Neural cell (in vitro differentiated cells): Measurements from ENCODE around the gene FUT7. TPM values are rescaled to one million over a fixed set of nuclear protein-coding genes. Genes with fewer than 3 reads are reported as not detected.

Source experiments
- H2AFZ ChIP-seq: fragments of 200-600, 300-800 bp; sonication (generic), shearing (Covaris generic); 2 replicates; pipeline ENCODE4 v1.6.0; 2014; ENCODE audit warnings: low read depth, mild to moderate bottlenecking, antibody characterized with exemption, low read length, moderate library complexity
- H3F3A ChIP-seq: fragments of 200-600 bp; shearing (Covaris generic); 2 replicates; pipeline ENCODE4 v1.6.1; 2016; ENCODE audit warnings: mild to moderate bottlenecking, moderate library complexity, mixed read lengths, antibody characterized with exemption, low read length; ENCODE audit not compliant: insufficient read depth, poor library complexity, severe bottlenecking
- H3K27ac ChIP-seq: fragments of 200-600, 300-800 bp; sonication (generic), shearing (Covaris generic); 2 replicates; pipeline ENCODE4 v1.5.1; 2014; ENCODE audit warnings: mild to moderate bottlenecking, low read length, moderate library complexity
- H3K27me3 ChIP-seq: fragments of 300-800, 200-600 bp; sonication (generic), shearing (Covaris generic); 2 replicates; pipeline ENCODE4 v1.6.0; 2014; ENCODE audit warnings: mild to moderate bottlenecking, low read depth, low read length, moderate library complexity; ENCODE audit not compliant: insufficient read depth
- H3K36me3 ChIP-seq: fragments of 300-800, 200-600 bp; sonication (generic), shearing (Covaris generic); 2 replicates; pipeline ENCODE4 v1.5.1; 2014; ENCODE audit warnings: mild to moderate bottlenecking, antibody characterized with exemption, low read length, moderate library complexity; ENCODE audit not compliant: insufficient read depth
- H3K4me2 ChIP-seq: fragments of 300-800, 200-600 bp; sonication (generic), shearing (Covaris generic); 2 replicates; pipeline ENCODE4 v1.6.0; 2014; ENCODE audit warnings: mild to moderate bottlenecking, low read length
- H3K4me3 ChIP-seq: fragments of 300-800, 200-600 bp; sonication (generic), shearing (Covaris generic); 2 replicates; pipeline ENCODE4 v1.5.1; 2014; ENCODE audit warnings: mild to moderate bottlenecking, low read length, moderate library complexity
- H3K79me2 ChIP-seq: fragments of 200-600 bp; shearing (Covaris generic); replicated peaks from 2 replicates; pipeline ENCODE4 v1.6.0; 2014; ENCODE audit warnings: mild to moderate bottlenecking, low read length, moderate library complexity; ENCODE audit not compliant: insufficient read depth
- H3K9ac ChIP-seq: fragments of 300-800, 200-600 bp; sonication (generic), shearing (Covaris generic); 2 replicates; pipeline ENCODE4 v1.6.1; 2016; ENCODE audit warnings: mild to moderate bottlenecking, low read length, mixed read lengths
- H3K9me2 ChIP-seq: fragments of 200-600 bp; shearing (Covaris generic); 2 replicates; pipeline ENCODE4 v1.6.1; 2016; ENCODE audit warnings: mild to moderate bottlenecking, low read length, mixed read lengths; ENCODE audit not compliant: insufficient read depth
- H3K9me3 ChIP-seq: fragments of 200-600, 300-800 bp; sonication (generic), shearing (Covaris generic); 2 replicates; pipeline ENCODE4 v1.6.1; 2016; ENCODE audit warnings: mild to moderate bottlenecking, mixed run types, low read length, moderate library complexity, mixed read lengths
- H4K20me1 ChIP-seq: fragments of 200-600 bp; shearing (Covaris generic); 2 replicates; pipeline ENCODE4 v1.6.1; 2016; ENCODE audit warnings: mild to moderate bottlenecking, mixed run types; ENCODE audit not compliant: insufficient read depth
- EP300 ChIP-seq: fragments of 450-650 bp; conservative IDR thresholded peaks from 2 replicates; pipeline ENCODE4 v1.6.1; 2014; ENCODE audit warnings: antibody characterized with exemption, mild to moderate bottlenecking, moderate library complexity; ENCODE audit not compliant: poor library complexity, severe bottlenecking
- EZH2 ChIP-seq: fragments of 200-600, 300-800 bp; shearing (Covaris generic), sonication (generic); IDR thresholded peaks from 2 replicates; pipeline ENCODE4 v1.6.1; 2014; ENCODE audit warnings: antibody characterized with exemption, low read length, borderline replicate concordance, mild to moderate bottlenecking; ENCODE audit not compliant: insufficient read depth, poor library complexity, severe bottlenecking
- MXI1 ChIP-seq: fragments of 450-650 bp; conservative IDR thresholded peaks from 2 replicates; pipeline ENCODE4 v1.6.1; 2014; ENCODE audit warnings: antibody characterized with exemption, mild to moderate bottlenecking; ENCODE audit not compliant: poor library complexity, severe bottlenecking
- POLR2AphosphoS5 ChIP-seq: IDR thresholded peaks from 2 replicates; pipeline ENCODE4 v1.6.1; 2012
- RAD21 ChIP-seq: fragments of 450-650 bp; conservative IDR thresholded peaks from 2 replicates; pipeline ENCODE4 v1.6.1; 2014; ENCODE audit warnings: antibody characterized with exemption, mild to moderate bottlenecking, moderate library complexity
- REST ChIP-seq: IDR thresholded peaks from 2 replicates; pipeline ENCODE4 v1.6.1; 2012; ENCODE audit warnings: borderline replicate concordance
- SMC3 ChIP-seq: fragments of 450-650 bp; conservative IDR thresholded peaks from 2 replicates; pipeline ENCODE4 v1.6.1; 2014; ENCODE audit warnings: antibody characterized with exemption, mild to moderate bottlenecking, moderate library complexity; ENCODE audit not compliant: poor library complexity
- TAF1 ChIP-seq: IDR thresholded peaks from 2 replicates; pipeline ENCODE4 v1.6.1; 2012; ENCODE audit warnings: low read depth
- polyA plus RNA-seq: library from polyadenylated mRNA; depleted of rRNA; stranded (reverse); fragments of >200 nt; gene quantifications from 2 replicates; pipeline ENCODE4 v1.2.3, GENCODE V29; 2014
- TF ChIP-seq, protein P1 (sequence below): fragments of 450-650 bp; IDR thresholded peaks from 2 replicates; pipeline ENCODE4 v1.5.1; 2014; ENCODE audit warnings: antibody characterized with exemption, mild to moderate bottlenecking, moderate library complexity; ENCODE audit not compliant: poor library complexity, severe bottlenecking

The FUT7 gene
- polyA plus RNA-seq, 1 donor from 2014 or later = 0.69 TPM

DNA sequence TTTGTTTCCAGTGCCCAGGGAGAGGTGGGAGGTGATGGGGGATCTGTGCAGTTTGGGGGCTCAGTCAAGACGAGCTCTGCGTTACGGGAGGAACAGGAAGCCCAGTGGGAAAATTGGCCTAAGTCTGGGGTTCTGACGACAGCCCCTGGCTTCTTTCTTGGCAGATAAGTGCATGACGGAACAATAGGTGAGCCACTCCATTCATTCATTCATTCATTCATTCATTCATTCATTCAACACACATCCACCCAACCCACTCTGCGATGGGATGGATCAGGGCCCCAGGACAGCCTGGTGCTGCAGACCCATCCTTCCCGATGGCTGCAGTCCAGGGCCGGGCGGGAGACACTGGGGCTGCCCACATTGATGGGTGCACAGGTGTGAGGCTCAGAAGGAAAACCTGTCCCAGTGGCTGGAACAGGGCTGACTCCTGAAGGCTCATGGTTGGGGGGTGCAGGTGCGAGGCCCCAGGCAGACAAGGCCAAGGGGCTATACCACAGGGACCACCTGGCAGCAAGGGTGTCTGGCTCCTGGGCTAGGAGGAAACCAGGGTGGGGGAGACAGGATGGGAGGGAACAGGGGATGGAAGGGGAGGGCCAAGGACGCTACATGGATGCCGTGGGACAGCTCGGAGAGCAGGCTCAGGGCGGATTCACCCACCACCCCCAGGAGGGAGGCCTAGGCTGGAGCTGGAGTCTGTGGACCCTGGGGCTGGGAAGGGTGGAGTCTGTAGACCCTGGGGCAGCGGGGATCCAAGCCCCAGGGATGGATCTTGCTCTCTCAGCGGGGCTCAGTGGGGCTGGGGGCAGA, 51.0 kb downstream of the FUT7 start:
- peaks cover 38% of the 10 kb centered on the region for H3K27me3 ChIP-seq
- H4K20me1 ChIP-seq = no peaks in the 10 kb centered on the region
- H3K36me3 ChIP-seq = no peaks in the 10 kb centered on the region
- H3K79me2 ChIP-seq = no peaks in the 10 kb centered on the region
- no peak overlapping the region for H2AFZ ChIP-seq
- no peak overlapping the region for H3K4me2 ChIP-seq
- no peaks in the 10 kb centered on the region for H3F3A ChIP-seq
- no peak for TF ChIP-seq MXI1
- no peak for TF ChIP-seq EZH2
- TF ChIP-seq TAF1 = no peak
- no peak for TF ChIP-seq RAD21
- no peak for TF ChIP-seq SMC3
- TF ChIP-seq, protein P1, sequence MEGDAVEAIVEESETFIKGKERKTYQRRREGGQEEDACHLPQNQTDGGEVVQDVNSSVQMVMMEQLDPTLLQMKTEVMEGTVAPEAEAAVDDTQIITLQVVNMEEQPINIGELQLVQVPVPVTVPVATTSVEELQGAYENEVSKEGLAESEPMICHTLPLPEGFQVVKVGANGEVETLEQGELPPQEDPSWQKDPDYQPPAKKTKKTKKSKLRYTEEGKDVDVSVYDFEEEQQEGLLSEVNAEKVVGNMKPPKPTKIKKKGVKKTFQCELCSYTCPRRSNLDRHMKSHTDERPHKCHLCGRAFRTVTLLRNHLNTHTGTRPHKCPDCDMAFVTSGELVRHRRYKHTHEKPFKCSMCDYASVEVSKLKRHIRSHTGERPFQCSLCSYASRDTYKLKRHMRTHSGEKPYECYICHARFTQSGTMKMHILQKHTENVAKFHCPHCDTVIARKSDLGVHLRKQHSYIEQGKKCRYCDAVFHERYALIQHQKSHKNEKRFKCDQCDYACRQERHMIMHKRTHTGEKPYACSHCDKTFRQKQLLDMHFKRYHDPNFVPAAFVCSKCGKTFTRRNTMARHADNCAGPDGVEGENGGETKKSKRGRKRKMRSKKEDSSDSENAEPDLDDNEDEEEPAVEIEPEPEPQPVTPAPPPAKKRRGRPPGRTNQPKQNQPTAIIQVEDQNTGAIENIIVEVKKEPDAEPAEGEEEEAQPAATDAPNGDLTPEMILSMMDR = no peak
- no peak for TF ChIP-seq EP300
- no peak for TF ChIP-seq REST
- no peak for TF ChIP-seq POLR2AphosphoS5
- no peaks in the 10 kb centered on the region for H3K9me3 ChIP-seq
- H3K4me3 ChIP-seq = no peak overlapping the region
- no peaks in the 10 kb centered on the region for H3K9me2 ChIP-seq
- H3K27ac ChIP-seq = no peak overlapping the region
- no peak overlapping the region for H3K9ac ChIP-seq

Other genes starting within 250 kb of the FUT7 start
- 30.1 and 33.1 TPM in 2 replicates for gene TMEM141, start 240.7 kb downstream of the FUT7 start, polyA plus RNA-seq
- 5.5 and 8.8 TPM in 2 replicates for gene CCDC183, start 235.8 kb downstream of the FUT7 start, polyA plus RNA-seq
- 46.4 and 58.8 TPM in 2 replicates for gene RABL6, start 224.1 kb downstream of the FUT7 start, polyA plus RNA-seq
- 1.5 TPM in 2 replicates for gene AJM1, start 189.6 kb downstream of the FUT7 start, polyA plus RNA-seq
- 279 and 293 TPM in 2 replicates for gene PHPT1, start 182.7 kb downstream of the FUT7 start, polyA plus RNA-seq
- gene MAMDC4, start 179.7 kb downstream of the FUT7 start, polyA plus RNA-seq = 13.1 and 23.6 TPM in 2 replicates
- 613 and 677 TPM in 2 replicates for gene EDF1, start 165.8 kb downstream of the FUT7 start, polyA plus RNA-seq
- 14.6 and 21.5 TPM in 2 replicates for gene TRAF2, start 145.6 kb downstream of the FUT7 start, polyA plus RNA-seq
- 138 and 148 TPM in 2 replicates for gene FBXW5, start 87.3 kb downstream of the FUT7 start, polyA plus RNA-seq
- not detected in 2 replicates for gene C8G, start 86.8 kb downstream of the FUT7 start, polyA plus RNA-seq
- gene LCN12, start 79.8 kb downstream of the FUT7 start, polyA plus RNA-seq = 2.9 TPM in 1 of 2 replicates, not detected in the other
- 2.0 TPM in 1 of 2 replicates, not detected in the other for gene PTGDS, start 54.6 kb downstream of the FUT7 start, polyA plus RNA-seq
- 0.76 TPM in 1 of 2 replicates, not detected in the other for gene LCNL1, start 49.1 kb downstream of the FUT7 start, polyA plus RNA-seq
- 276 and 346 TPM in 2 replicates for gene PAXX, start 39.7 kb downstream of the FUT7 start, polyA plus RNA-seq
- not detected in 2 replicates for gene CLIC3, start 35.5 kb downstream of the FUT7 start, polyA plus RNA-seq
- gene ABCA2, start 3.9 kb downstream of the FUT7 start, polyA plus RNA-seq = 30.6 and 52.0 TPM in 2 replicates
- 161 and 162 TPM in 2 replicates for gene NPDC1, start 14.1 kb upstream of the FUT7 start, polyA plus RNA-seq
- not detected in 2 replicates for gene ENTPD2, start 22.0 kb upstream of the FUT7 start, polyA plus RNA-seq
- 0.22 and 0.96 TPM in 2 replicates for gene SAPCD2, start 38.5 kb upstream of the FUT7 start, polyA plus RNA-seq
- 0.21 and 0.36 TPM in 2 replicates for gene UAP1L1, start 45.4 kb upstream of the FUT7 start, polyA plus RNA-seq
- gene MAN1B1, start 54.9 kb upstream of the FUT7 start, polyA plus RNA-seq = 72.0 and 90.9 TPM in 2 replicates
- gene DPP7, start 82.6 kb upstream of the FUT7 start, polyA plus RNA-seq = 23.3 and 43.3 TPM in 2 replicates
- gene GRIN1, start 107.1 kb upstream of the FUT7 start, polyA plus RNA-seq = 0.58 and 0.68 TPM in 2 replicates
- gene LRRC26, start 138.0 kb upstream of the FUT7 start, polyA plus RNA-seq = 2.2 and 3.2 TPM in 2 replicates
- not detected in 2 replicates for gene TMEM210, start 140.0 kb upstream of the FUT7 start, polyA plus RNA-seq
- gene ANAPC2, start 156.5 kb upstream of the FUT7 start, polyA plus RNA-seq = 38.1 and 47.2 TPM in 2 replicates
- gene SSNA1, start 156.6 kb upstream of the FUT7 start, polyA plus RNA-seq = 170 and 195 TPM in 2 replicates
- gene TPRN, start 168.7 kb upstream of the FUT7 start, polyA plus RNA-seq = 8.1 TPM in 2 replicates
- 61.1 and 66.7 TPM in 2 replicates for gene TMEM203, start 173.6 kb upstream of the FUT7 start, polyA plus RNA-seq
- gene NDOR1, start 173.6 kb upstream of the FUT7 start, polyA plus RNA-seq = 8.8 and 18.2 TPM in 2 replicates
- 1.2 and 1.5 TPM in 2 replicates for gene RNF208, start 190.2 kb upstream of the FUT7 start, polyA plus RNA-seq
- 1.3 and 3.3 TPM in 2 replicates for gene CYSRT1, start 193.1 kb upstream of the FUT7 start, polyA plus RNA-seq
- 0.26 TPM in 1 of 2 replicates, not detected in the other for gene RNF224, start 195.4 kb upstream of the FUT7 start, polyA plus RNA-seq
- 0.12 and 0.27 TPM in 2 replicates for gene SLC34A3, start 198.8 kb upstream of the FUT7 start, polyA plus RNA-seq
- 60.3 and 68.8 TPM in 2 replicates for gene TUBB4B, start 209.2 kb upstream of the FUT7 start, polyA plus RNA-seq
- not detected in 2 replicates for gene STPG3, start 219.2 kb upstream of the FUT7 start, polyA plus RNA-seq
- 64.7 and 82.2 TPM in 2 replicates for gene NELFB, start 223.2 kb upstream of the FUT7 start, polyA plus RNA-seq
- 0.50 and 0.70 TPM in 2 replicates for gene TOR4A, start 245.6 kb upstream of the FUT7 start, polyA plus RNA-seq